H1 (cell line): ENCODE measurements around the gene ATP6AP1. TPM values are rescaled to one million over a fixed set of nuclear protein-coding genes. Genes with fewer than 3 reads are reported as not detected.

Source experiments
- CTCF ChIA-PET: fragments of 300-600 bp; sonication (Branson Sonifier 250); formaldehyde crosslinking; loops from one replicate; lab custom pipeline; 2021; ENCODE audit not compliant: partially characterized antibody; lab: Charles Lee
- POLR2A ChIA-PET: fragments of 300-600 bp; sonication (Branson Sonifier 250); formaldehyde crosslinking; loops from one replicate; lab custom pipeline; 2021; ENCODE audit warnings: inconsistent platforms; ENCODE audit not compliant: partially characterized antibody; lab: Charles Lee
- DNase-seq, 2 experiments: peaks; one replicate each; pipeline versions ENCODE4 v3.0.0 to v3.0.0-alpha.2; 2010 to 2022; ENCODE audit warnings: low spot score in 2 of 2, low read depth in 1 of 2, mixed read lengths in 1 of 2
- FAIRE-seq: peaks from 2 replicates; lab custom pipeline; 2011; peaks lifted over from hg19 to GRCh38; lab: Jason Lieb, UNC
- H2AFZ ChIP-seq: 2 replicates; pipeline ENCODE4 v1.8.1; 2012; ENCODE audit warnings: low read length, inconsistent platforms
- H2AK5ac ChIP-seq: 2 replicates; pipeline ENCODE4 v1.6.1; 2013; ENCODE audit warnings: low read depth, low read length
- H2BK120ac ChIP-seq: replicated peaks from 2 replicates; pipeline ENCODE3; 2013; ENCODE audit warnings: low read depth, low read length, inconsistent platforms
- H2BK12ac ChIP-seq: 2 replicates; pipeline ENCODE4 v1.6.1; 2013; ENCODE audit warnings: low read depth, low read length
- H2BK15ac ChIP-seq: 2 replicates; pipeline ENCODE4 v1.6.1; 2013; ENCODE audit warnings: low read length
- H2BK20ac ChIP-seq: 2 replicates; pipeline ENCODE4 v1.6.1; 2013; ENCODE audit warnings: low read length
- H2BK5ac ChIP-seq: 2 replicates; pipeline ENCODE4 v1.6.1; 2013; ENCODE audit warnings: low read depth, low read length
- H3K14ac ChIP-seq: 2 replicates; pipeline ENCODE4 v1.6.1; 2013; ENCODE audit warnings: inconsistent platforms; ENCODE audit not compliant: insufficient read length
- H3K18ac ChIP-seq: 2 replicates; pipeline ENCODE4 v1.6.1; 2013; ENCODE audit warnings: low read length; ENCODE audit errors: extremely low read depth
- H3K23ac ChIP-seq: 2 replicates; pipeline ENCODE4 v1.6.1; 2013; ENCODE audit warnings: inconsistent platforms; ENCODE audit not compliant: insufficient read length
- H3K23me2 ChIP-seq: 2 replicates; pipeline ENCODE4 v1.6.1; 2013; ENCODE audit warnings: low read depth, low read length
- H3K27ac ChIP-seq: 2 replicates; pipeline ENCODE4 v1.6.1; 2011; ENCODE audit warnings: low read depth, low read length, inconsistent platforms
- H3K27me3 ChIP-seq, 4 experiments: replicated peaks in 1 of 4; 1 replicate in 1 of 4; 2 replicates in 3 of 4; pipeline versions ENCODE4 v1.6.1 to v1.8.1; 2011 to 2013; ENCODE audit warnings: low read length in 3 of 4, mild to moderate bottlenecking in 3 of 4, inconsistent platforms in 2 of 4, mixed read lengths in 2 of 4, moderate library complexity in 1 of 4; ENCODE audit not compliant: control insufficient read depth in 3 of 4, insufficient read depth in 3 of 4; ENCODE audit errors: extremely low read depth in 1 of 4
- H3K36me3 ChIP-seq, 4 experiments: 2 replicates each; pipeline versions ENCODE4 v1.6.1 to v1.8.1; 2011 to 2013; ENCODE audit warnings: mild to moderate bottlenecking in 4 of 4, low read length in 3 of 4, moderate library complexity in 2 of 4, control low read depth in 1 of 4, inconsistent platforms in 1 of 4; ENCODE audit not compliant: insufficient read depth in 4 of 4, control insufficient read depth in 2 of 4
- H3K4ac ChIP-seq: replicated peaks from 2 replicates; pipeline ENCODE3; 2013; ENCODE audit warnings: low read length, low read depth, mixed read lengths, inconsistent platforms; ENCODE audit not compliant: insufficient read length
- H3K4me1 ChIP-seq, 4 experiments: replicated peaks in 1 of 4; 1 replicate in 1 of 4; 2 replicates in 3 of 4; pipeline versions ENCODE4 v1.6.1 to v1.8.1; 2011 to 2013; ENCODE audit warnings: low read length in 3 of 4, inconsistent platforms in 2 of 4, mixed read lengths in 1 of 4; ENCODE audit not compliant: insufficient read depth in 4 of 4, control insufficient read depth in 3 of 4
- H3K4me2 ChIP-seq, 2 experiments: 2 replicates each; pipeline versions ENCODE4 v1.6.1 to v1.8.1; 2011 to 2013; ENCODE audit warnings: low read depth in 2 of 2, low read length in 2 of 2, control low read depth in 1 of 2, inconsistent platforms in 1 of 2, mild to moderate bottlenecking in 1 of 2; ENCODE audit not compliant: insufficient read depth in 1 of 2
- H3K4me3 ChIP-seq, 4 experiments: fragments of 200-600, 300-600 bp in 1 of 4; sonication (generic), shearing (Covaris generic), sonication (Bioruptor Twin) in 1 of 4; 2 replicates each; pipeline versions ENCODE4 v1.5.1 to v1.8.1; 2011 to 2016; ENCODE audit warnings: low read length in 4 of 4, low read depth in 3 of 4, control low read depth in 2 of 4, inconsistent platforms in 2 of 4, mild to moderate bottlenecking in 2 of 4, mixed read lengths in 1 of 4, moderate library complexity in 1 of 4; ENCODE audit not compliant: insufficient read depth in 2 of 4; ENCODE audit errors: extremely low read depth in 1 of 4
- H3K56ac ChIP-seq: replicated peaks from 2 replicates; pipeline ENCODE3; 2013; ENCODE audit warnings: low read depth, mild to moderate bottlenecking, mixed read lengths, low read length, inconsistent platforms; ENCODE audit not compliant: insufficient read length
- H3K79me1 ChIP-seq: 2 replicates; pipeline ENCODE4 v1.6.1; 2013; ENCODE audit warnings: low read depth, low read length, control low read depth
- H3K79me2 ChIP-seq, 2 experiments: 2 replicates each; pipeline versions ENCODE4 v1.6.1 to v1.8.1; 2012 to 2013; ENCODE audit warnings: low read length in 2 of 2, mild to moderate bottlenecking in 2 of 2, inconsistent platforms in 1 of 2; ENCODE audit not compliant: insufficient read depth in 2 of 2, control insufficient read depth in 1 of 2
- H3K9ac ChIP-seq, 4 experiments: replicated peaks in 1 of 4; 1 replicate in 1 of 4; 2 replicates in 3 of 4; pipeline versions ENCODE4 v1.6.1 to v1.8.1; 2011 to 2013; ENCODE audit warnings: low read depth in 3 of 4, low read length in 3 of 4, control low read depth in 2 of 4, mild to moderate bottlenecking in 2 of 4, moderate library complexity in 2 of 4, inconsistent platforms in 1 of 4; ENCODE audit errors: extremely low read depth in 1 of 4
- H3K9me3 ChIP-seq, 2 experiments: 2 replicates each; pipeline versions ENCODE4 v1.6.1 to v1.8.1; 2012 to 2013; ENCODE audit warnings: mild to moderate bottlenecking in 2 of 2, moderate library complexity in 2 of 2, control low read depth in 1 of 2, inconsistent platforms in 1 of 2, low read depth in 1 of 2, low read length in 1 of 2, mixed read lengths in 1 of 2; ENCODE audit not compliant: insufficient read depth in 2 of 2
- H4K20me1 ChIP-seq, 2 experiments: replicated peaks in 1 of 2; 2 replicates each; pipeline versions ENCODE3 to v1.8.1; 2011 to 2013; ENCODE audit warnings: inconsistent platforms in 2 of 2, low read length in 2 of 2, mild to moderate bottlenecking in 1 of 2; ENCODE audit not compliant: insufficient read depth in 2 of 2, control insufficient read depth in 1 of 2
- H4K5ac ChIP-seq: 2 replicates; pipeline ENCODE4 v1.6.1; 2013; ENCODE audit warnings: low read length, low read depth, mixed read lengths, inconsistent platforms; ENCODE audit not compliant: insufficient read length
- H4K8ac ChIP-seq: 2 replicates; pipeline ENCODE4 v1.8.0; 2013; ENCODE audit warnings: mild to moderate bottlenecking, moderate library complexity, low read length, inconsistent platforms; ENCODE audit not compliant: insufficient read depth; ENCODE audit errors: extremely low read depth
- H4K91ac ChIP-seq: replicated peaks from 2 replicates; pipeline ENCODE3; 2013; ENCODE audit warnings: low read length, mixed read lengths, inconsistent platforms; ENCODE audit not compliant: insufficient read length
- BCL11A ChIP-seq, 2 experiments: IDR thresholded peaks; one replicate each; pipeline ENCODE4 v1.6.1; 2011; ENCODE audit warnings: low read depth in 2 of 2, low read length in 2 of 2, mild to moderate bottlenecking in 2 of 2
- BRCA1 ChIP-seq: IDR thresholded peaks from 2 replicates; pipeline ENCODE4 v1.6.1; 2012; ENCODE audit warnings: low read depth, low read length, improper control_type of control experiment
- CREB1 ChIP-seq: IDR thresholded peaks from 2 replicates; pipeline ENCODE4 v1.6.1; 2012; ENCODE audit warnings: inconsistent platforms
- POLR2AphosphoS5 ChIP-seq: IDR thresholded peaks from 2 replicates; pipeline ENCODE4 v1.6.1; 2011; ENCODE audit warnings: low read depth, low read length
- SIRT6 ChIP-seq: IDR thresholded peaks from one replicate; pipeline ENCODE4 v1.7.1; 2012; ENCODE audit warnings: low read length, inconsistent platforms
- TAF7 ChIP-seq: optimal IDR thresholded peaks from 2 replicates; pipeline ENCODE3; 2011; ENCODE audit warnings: low read depth, mild to moderate bottlenecking, inconsistent platforms, low read length, moderate library complexity, borderline replicate concordance
- ZNF274 ChIP-seq: IDR thresholded peaks from 2 replicates; pipeline ENCODE4 v1.7.0; 2012; ENCODE audit warnings: low read length, borderline replicate concordance; ENCODE audit errors: extremely low read depth
- WGBS, 2 experiments: shearing (Covaris generic) in 1 of 2; methylation state at CpG; one replicate each; pipeline versions ENCODE4 v1.1.6 to v1.1.7; 2013 to 2015; ENCODE audit warnings: low lambda C conversion rate in 2 of 2, mixed read lengths in 2 of 2, inconsistent platforms in 1 of 2, low coverage in 1 of 2, missing lambda C conversion rate in 1 of 2; ENCODE audit not compliant: insufficient replicate concordance in 2 of 2, insufficient coverage in 1 of 2, insufficient read length in 1 of 2; ENCODE audit errors: extremely low coverage in 1 of 2, missing lambda C conversion rate in 1 of 2; 5-methylcytosine and 5-hydroxymethylcytosine counted together
- polyA plus RNA-seq, 7 experiments: library from polyadenylated mRNA; depleted of rRNA in 3 of 7; stranded (reverse) in 5 of 7; unstranded in 2 of 7; fragments of >200 nt in 5 of 7; fragments of 200-250 nt in 2 of 7; gene quantifications; 1 replicate in 5 of 7; 2 replicates in 1 of 7; 4 replicates in 1 of 7; pipeline versions ENCODE4 v1.2.1 to v1.2.3, GENCODE V29; 2011 to 2013; ENCODE audit warnings: missing spikeins in 2 of 7, mixed read lengths in 2 of 7
- total RNA-seq: library from RNA; stranded (reverse); fragmentation: NEBNext Ultra II Directional; extraction: Animal tissue kit (Norgen Biotek cat#: 25700); gene quantifications from 2 replicates; pipeline ENCODE4 v1.2.1, GENCODE V29; 2021
- TF ChIP-seq, protein P1 (sequence below): IDR thresholded peaks from 2 replicates; pipeline ENCODE4 v1.6.1; 2012; ENCODE audit warnings: inconsistent platforms
- TF ChIP-seq, protein P2 (sequence below): IDR thresholded peaks from 2 replicates; pipeline ENCODE4 v1.6.1; 2012; ENCODE audit warnings: inconsistent platforms
- TF ChIP-seq, protein P3 (sequence below): IDR thresholded peaks from 2 replicates; pipeline ENCODE4 v1.6.1; 2012; ENCODE audit warnings: low read length, inconsistent platforms

ATP6AP1 gene
- total and polyA plus RNA-seq, 2 of the 8 experiments (the other 6 are each of a cell fraction or from before 2014, with no cell fraction given): 44.6 to 80.8 TPM

- peaks cover 13 to 25% (median 19%) of the 10 kb centered on the region in 4 experiments for H3K36me3 ChIP-seq
- H3K27me3 ChIP-seq: no peaks in the 10 kb centered on the region
- no peak overlapping the region for H3K4me2 ChIP-seq
- no peak overlapping the region for H4K8ac ChIP-seq
- H2AFZ ChIP-seq: no peak overlapping the region
- H3K4me1 ChIP-seq: peaks cover 0 to 6% (median 0%) of the 10 kb centered on the region in 4 experiments; a peak in 2 of 7 replicates
- H3K4ac ChIP-seq: no peak overlapping the region
- no peak overlapping the region for H3K27ac ChIP-seq
- no peak overlapping the region for H3K4me3 ChIP-seq
- ChIA-PET CTCF (no interaction called here), POLR2A (interaction anchor here (0.5 to 8.4 kb wide), 25 partner anchors 8 to 361 kb away, joined by 3 to 124 read pairs (median 4); partner anchors contain the start of genes ATP6AP1, DNASE1L1, EMD and FLNA)
- H2BK12ac ChIP-seq: no peak overlapping the region
- peaks cover 3 to 4% of the 10 kb centered on the region in 2 experiments for H4K20me1 ChIP-seq
- no peaks in the 10 kb centered on the region for H3K79me1 ChIP-seq
- no peaks in the 10 kb centered on the region for H3K9me3 ChIP-seq
- H2BK5ac ChIP-seq: no peak overlapping the region
- FAIRE-seq (no peak), DNase-seq (no peak)
- peaks cover 6% of the 10 kb centered on the region; the same call in 1 of the 2 replicates for H3K23me2 ChIP-seq
- no peak overlapping the region for H4K91ac ChIP-seq
- no peak overlapping the region for H4K5ac ChIP-seq
- H3K14ac ChIP-seq: no peak overlapping the region
- no peak overlapping the region for H2BK120ac ChIP-seq
- no peak overlapping the region for H3K9ac ChIP-seq
- peaks cover 0 to 15% of the 10 kb centered on the region in 2 experiments; a peak in 2 of 4 replicates for H3K79me2 ChIP-seq
- no peak overlapping the region for H3K18ac ChIP-seq
- H2BK15ac ChIP-seq: no peak overlapping the region
- no peak overlapping the region for H3K23ac ChIP-seq
- WGBS, 2 experiments: 63% methylated on average over 6 of the region's 6 CpGs; no CpG with 5 or more reads in 1 of the 2 experiments
- no peak overlapping the region for H2AK5ac ChIP-seq
- no peak overlapping the region for H3K56ac ChIP-seq
- no peak overlapping the region for H2BK20ac ChIP-seq
- TF ChIP-seq BRCA1 (no peak), SIRT6 (peak; percentile 25), POLR2AphosphoS5 (peak; percentile 99), BCL11A (IDR thresholded peaks at IDR 0.05; ENCODE audit: low read depth in 2 of 2, low read length in 2 of 2) (no peak), TAF7 (peak; percentile 55), ZNF274 (no peak), CREB1 (no peak)
- TF ChIP-seq, protein P1, sequence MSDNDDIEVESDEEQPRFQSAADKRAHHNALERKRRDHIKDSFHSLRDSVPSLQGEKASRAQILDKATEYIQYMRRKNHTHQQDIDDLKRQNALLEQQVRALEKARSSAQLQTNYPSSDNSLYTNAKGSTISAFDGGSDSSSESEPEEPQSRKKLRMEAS: peak; percentile 32; the same call in 1 of the 2 replicates
- TF ChIP-seq, protein P2, sequence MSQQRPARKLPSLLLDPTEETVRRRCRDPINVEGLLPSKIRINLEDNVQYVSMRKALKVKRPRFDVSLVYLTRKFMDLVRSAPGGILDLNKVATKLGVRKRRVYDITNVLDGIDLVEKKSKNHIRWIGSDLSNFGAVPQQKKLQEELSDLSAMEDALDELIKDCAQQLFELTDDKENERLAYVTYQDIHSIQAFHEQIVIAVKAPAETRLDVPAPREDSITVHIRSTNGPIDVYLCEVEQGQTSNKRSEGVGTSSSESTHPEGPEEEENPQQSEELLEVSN: no peak
- TF ChIP-seq, protein P3, sequence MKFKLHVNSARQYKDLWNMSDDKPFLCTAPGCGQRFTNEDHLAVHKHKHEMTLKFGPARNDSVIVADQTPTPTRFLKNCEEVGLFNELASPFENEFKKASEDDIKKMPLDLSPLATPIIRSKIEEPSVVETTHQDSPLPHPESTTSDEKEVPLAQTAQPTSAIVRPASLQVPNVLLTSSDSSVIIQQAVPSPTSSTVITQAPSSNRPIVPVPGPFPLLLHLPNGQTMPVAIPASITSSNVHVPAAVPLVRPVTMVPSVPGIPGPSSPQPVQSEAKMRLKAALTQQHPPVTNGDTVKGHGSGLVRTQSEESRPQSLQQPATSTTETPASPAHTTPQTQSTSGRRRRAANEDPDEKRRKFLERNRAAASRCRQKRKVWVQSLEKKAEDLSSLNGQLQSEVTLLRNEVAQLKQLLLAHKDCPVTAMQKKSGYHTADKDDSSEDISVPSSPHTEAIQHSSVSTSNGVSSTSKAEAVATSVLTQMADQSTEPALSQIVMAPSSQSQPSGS: peak; percentile 91
Measured at GRCh38 chrX:154401045-154401799, 27.3 kb upstream of the ATP6AP1 start.
